Activated CD8-positive, alpha-beta memory T cell treated with anti-CD3 and anti-CD28 coated beads for 36 hours (primary cell): ENCODE data around the gene ARNT2. TPM values are rescaled to one million over a fixed set of nuclear protein-coding genes. Genes with fewer than 3 reads are reported as not detected.

Experiments used
- CTCF ChIA-PET: fragments of 350-600 bp; sonication (Branson Sonifier 250); formaldehyde crosslinking; loops from one replicate; lab custom pipeline; 2021; ENCODE audit warnings: antibody characterized with exemption; lab: Charles Lee
- POLR2A ChIA-PET: fragments of 350-600 bp; sonication (Branson Sonifier 250); formaldehyde crosslinking; loops from one replicate; lab custom pipeline; 2021; ENCODE audit warnings: antibody characterized with exemption; lab: Charles Lee
- total RNA-seq, 2 experiments: library from RNA; stranded (reverse); gene quantifications; one replicate each; pipeline ENCODE4 v1.2.3, GENCODE V29; 2021

The ARNT2 gene
- total RNA-seq, 2 experiments from 2014 or later = not detected

DNA sequence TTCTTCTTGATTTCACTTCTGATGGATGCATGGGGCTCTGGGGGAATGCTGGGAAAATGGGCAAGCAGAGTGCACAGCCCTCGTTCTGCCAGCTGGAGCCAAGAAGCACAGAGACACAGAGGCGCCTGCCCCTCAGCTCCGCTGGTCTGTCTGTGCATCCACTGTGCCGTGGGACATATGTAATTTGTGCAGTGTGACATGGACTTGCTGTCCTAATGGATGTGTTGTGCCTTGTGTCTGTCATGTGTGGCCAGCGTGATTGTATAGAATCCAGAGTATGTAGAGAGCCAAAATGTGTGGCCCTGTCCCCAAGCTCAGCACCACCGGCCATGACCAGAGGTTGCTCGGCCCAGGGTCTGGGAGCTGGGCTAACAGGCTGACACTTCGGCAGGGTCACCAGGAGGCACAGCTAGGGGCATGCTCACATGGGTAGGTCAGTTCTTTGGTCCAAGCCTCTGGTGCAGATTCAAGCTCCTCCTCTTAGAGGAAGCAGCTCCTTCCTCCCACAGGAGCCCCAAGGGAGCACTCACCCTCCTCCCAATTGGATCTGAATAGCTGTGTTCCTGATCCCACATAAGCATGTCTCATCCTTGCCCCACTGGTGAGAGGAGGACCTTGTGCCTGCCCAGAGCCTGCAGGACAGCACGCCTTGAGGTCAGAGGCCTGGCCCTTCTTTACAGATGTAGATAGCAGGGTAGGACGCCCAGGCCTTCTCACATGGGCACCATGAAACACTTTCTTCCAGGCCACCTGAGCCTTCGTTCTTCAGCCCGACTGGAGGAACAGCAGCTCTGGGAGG, 190.1 kb downstream of the ARNT2 start:
- CTCF ChIA-PET = no interaction called here
- POLR2A ChIA-PET = no interaction called here

DNA sequence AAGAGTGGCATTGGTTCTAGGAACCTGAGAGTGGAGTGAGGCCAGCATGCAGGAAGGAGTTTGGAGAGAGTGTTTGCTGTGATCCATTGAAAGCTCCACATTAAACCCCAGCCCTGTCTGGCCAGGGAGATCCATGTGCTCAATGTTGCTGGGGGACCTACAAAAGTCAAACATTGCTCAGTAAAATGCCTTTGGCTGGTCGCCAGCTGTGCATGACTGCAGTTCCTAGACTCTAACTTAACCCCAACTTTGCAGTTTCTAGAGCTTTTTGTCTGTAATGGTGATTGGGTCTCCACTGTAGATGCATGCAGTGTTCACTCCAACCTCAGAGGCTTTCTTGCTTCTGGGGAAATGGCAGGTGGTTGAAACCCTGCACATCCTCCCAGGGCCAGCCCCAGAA, 191.2 kb downstream of the ARNT2 start:
- POLR2A ChIA-PET = no interaction called here
- CTCF ChIA-PET = no interaction called here

DNA sequence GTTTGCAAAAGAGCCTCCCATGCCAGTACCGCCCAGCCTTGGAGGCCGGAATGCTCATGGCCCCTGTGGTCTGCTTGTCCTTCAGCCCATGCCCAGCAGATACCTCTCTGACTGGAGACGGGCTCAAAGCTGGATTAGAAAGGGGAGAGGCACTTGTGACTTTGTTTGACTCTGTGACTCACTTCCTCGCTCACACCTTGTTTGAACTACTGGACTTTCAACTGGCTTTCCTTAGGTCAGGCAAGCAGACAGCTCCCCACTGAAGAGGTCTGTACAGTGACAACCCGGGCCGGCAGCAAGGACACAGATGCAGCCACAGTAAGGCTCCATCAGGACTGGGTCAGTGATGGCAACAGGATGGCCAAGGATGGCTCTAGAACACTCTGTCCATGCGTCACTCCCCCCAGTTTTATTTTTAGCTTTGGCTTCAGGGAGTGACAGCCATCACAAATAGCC, 192.4 kb downstream of the ARNT2 start:
- CTCF ChIA-PET = no interaction called here
- POLR2A ChIA-PET = no interaction called here

DNA sequence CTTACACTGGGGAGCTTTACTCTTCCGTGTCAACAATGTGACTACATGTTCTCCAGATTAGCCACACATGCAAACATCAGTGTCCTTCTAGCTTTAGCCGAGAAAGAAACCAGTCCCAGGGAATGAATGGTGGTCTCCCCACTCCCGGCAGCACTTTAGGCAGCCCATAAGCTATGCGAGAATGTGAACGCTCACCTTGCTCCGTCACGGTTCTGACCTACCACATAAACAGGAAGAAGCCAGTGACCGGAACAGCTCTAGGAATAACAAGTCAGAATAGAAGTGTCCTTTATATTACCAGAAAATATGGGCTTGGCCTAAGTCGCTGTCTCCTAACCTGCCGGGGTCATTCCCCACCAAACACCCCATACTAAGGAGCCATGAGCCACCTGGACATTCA, 192.9 kb downstream of the ARNT2 start:
- ChIA-PET CTCF (no interaction called here), POLR2A (no interaction called here)

DNA sequence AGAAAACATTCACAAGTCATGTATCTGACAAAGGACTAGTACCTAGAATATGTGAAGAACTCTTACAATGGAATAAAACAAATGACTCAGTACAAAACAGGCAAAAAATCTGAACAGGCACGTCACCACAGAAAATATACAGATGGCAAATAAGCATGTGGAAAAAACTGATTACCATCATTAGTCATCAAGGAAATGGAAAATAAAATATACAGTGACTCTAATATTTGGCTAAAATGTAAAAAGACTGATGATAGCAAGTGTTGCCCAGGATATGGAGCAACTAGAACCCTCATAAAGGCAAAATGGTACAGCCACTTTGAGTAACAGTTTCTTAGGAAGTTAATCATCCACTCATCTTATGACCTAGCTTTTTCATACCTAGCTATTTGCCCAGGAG, 195.2 kb downstream of the ARNT2 start:
- ChIA-PET POLR2A (no interaction called here), CTCF (no interaction called here)

DNA sequence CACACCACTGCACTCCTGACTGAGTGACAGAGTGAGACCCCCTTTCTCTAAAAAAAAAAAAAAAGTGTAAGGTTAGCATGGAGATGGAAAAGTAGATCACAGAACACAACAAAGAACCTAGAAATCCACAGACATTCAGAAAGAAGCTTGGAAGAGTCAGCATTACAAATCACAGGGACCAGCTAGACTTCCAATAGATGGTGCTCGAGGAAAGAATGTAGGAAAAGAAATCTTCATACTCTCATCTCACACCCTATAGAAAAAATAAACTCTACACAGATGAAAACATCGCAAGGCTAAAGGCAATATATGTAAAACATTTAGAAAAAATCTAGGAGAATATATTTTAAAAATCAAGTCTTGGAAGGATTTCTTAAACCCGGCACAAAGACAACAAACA, 196.4 kb downstream of the ARNT2 start:
- ChIA-PET POLR2A (no interaction called here), CTCF (no interaction called here)

DNA sequence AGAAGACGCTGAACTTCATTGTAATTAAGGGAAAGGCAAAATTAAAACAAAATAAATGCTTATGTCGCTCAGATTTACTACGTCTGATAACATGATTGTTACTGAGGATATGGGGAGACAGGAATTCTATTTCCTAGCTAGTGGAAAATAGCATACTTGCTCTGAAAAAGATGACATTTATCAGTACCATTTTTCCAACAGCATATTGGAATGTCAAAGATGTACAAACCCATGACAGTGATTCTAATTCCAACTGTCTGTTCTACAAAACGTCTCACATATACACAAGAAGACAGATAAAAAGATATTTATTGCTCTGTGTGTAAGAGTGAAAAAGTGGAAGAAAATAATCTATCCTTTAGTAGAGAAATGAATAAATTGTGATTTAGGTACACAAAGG, 197.1 kb downstream of the ARNT2 start:
- ChIA-PET POLR2A (no interaction called here), CTCF (no interaction called here)

DNA sequence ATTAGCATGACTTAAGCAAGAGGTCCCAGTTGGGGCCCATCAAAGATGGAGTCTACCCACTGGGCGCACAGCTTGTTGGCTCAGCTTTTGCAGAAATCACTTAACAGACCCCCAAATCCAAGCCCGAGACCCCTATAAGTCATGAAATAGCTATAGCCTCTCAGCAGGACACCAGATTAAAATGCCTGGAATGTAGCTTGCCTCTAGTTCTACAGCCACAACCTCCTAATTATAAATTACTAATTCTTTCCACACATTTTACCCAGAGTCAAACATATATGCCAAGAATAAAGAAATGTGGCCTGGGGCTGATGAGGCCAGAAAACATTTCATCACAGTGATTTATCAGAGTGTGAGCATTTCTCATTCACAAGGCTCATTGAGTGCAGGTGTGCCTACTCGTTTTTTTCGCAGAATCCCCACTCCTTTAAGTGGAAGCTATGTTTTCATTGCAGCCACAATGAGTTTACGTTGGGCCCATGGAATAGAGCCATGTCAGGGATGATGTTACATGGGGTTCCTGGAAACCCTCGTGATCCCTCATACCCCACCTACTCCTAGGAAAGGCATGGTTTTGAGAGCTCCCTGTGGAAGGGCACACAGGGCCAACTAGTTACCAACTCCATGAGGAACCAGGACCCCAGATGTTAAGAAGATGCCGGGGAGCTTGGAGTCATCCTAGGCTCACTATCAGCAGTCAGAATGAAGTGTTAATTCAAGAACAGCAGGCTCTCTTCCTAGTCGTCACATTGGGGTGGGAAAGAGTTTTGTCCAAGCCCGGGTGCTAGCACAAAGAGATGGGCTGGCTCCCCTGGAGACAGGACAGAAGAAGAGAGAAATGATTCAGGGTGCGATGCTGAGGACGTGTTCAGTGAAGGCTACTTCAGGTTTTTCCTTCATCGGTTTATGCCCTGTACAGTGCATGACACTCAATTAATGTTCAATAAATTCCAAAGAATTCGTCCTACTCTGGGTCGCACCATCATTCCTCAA, 200.7 kb downstream of the ARNT2 start:
- ChIA-PET POLR2A (no interaction called here), CTCF (no interaction called here)

DNA sequence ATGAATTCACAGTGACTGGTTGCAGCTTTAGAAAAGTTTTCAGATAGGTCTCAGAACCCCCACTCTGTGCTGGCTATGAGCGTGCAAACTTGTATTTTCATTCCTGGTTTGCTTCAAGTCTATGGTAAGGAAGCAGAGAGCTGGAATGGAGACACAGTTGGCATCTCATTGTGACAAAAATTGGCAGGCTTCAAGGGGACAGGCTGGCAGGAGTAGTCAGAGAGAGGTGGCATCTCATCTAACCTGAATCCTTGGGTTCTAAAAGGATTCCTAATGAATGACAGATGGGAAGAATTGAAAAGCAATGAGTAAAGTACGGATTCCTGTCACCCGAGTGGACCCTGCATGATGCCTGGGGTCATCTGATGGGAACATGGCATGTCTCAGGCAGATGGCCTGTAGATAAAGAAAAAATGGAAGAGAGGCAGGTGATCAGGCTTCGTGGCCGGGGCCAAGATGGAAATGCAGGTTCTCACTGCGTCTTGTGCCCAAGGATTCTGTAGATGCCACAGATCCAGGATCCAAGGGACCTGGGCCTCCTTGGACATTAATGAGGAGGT, 201.5 kb downstream of the ARNT2 start:
- ChIA-PET CTCF (no interaction called here), POLR2A (no interaction called here)

DNA sequence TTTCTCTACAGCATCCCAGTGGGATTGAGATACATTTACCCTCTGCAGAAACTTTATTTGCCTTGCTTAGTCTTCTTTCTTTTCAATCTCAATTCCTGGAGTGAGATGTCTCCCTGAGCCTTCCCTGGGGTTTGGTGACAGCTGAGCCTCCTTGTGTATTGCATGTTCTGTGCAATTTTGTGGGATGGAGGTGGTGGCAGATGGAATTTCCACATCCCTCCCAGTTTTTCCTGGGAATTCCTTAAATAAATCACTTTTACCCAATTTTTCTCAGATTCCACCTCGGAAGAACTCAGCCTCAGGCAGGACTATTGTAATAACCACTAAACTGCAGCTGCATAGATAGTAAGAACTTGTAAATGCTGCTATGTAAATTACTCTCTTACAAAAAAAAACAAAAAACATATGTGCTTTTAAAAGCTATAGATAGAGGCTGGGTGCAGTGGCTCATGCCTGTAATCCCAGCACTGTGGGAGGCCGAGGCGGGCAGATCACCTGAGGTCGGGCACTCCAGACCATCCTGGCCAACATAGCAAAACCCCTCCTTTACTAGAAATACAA, 202.4 kb downstream of the ARNT2 start:
- POLR2A ChIA-PET = no interaction called here
- CTCF ChIA-PET = no interaction called here

DNA sequence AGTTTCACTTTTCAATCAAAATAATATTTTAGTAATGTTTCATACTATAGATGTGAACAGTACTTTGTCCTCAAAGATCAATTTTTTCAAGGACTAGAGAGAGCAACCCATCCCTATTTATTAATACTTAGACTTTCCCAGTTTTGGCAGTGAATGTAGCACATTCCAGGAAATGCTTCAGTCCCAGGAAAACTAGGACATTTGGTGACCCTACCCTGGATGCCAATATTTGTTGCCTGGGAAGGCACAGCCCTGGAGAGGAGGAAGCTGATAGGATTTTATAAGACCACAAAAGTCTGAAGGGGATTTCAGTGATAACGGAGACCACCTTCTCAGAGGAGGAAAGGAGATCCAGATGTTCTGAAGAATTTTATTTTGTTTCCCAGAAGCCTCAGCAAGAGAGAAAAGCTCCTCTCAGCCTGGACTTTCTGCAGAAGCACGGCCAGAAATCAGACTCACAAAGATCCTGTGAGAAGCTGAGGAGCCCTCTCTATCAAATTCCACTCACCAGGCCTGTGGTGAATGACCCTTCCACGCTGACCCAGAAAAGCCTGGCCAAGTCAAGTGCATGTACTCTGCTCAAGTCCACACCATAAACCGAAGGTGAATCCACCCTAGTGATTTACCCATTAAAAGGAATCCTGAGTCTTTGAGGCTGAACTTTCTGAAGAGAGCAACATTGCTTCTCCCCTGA, 203.3 kb downstream of the ARNT2 start:
- POLR2A ChIA-PET = no interaction called here
- CTCF ChIA-PET = no interaction called here

DNA sequence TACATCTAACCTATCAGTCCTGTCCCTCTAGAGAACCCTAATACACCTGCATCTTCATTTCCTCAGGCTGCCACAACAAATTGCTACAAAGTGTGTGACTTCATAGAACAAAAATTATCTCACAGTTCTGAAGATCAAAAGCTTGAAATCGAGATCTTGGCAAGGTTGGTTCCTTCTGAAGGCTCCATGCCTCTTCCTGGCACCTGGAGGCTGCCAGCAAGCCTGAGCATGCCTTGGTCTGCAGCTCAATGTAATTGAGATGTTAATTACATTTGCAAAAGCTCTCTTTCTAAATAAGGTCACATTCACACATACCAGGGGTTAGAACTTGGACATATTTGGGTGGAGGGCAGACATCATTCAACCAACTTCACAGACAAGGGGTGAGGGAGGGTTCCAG, 204.5 kb downstream of the ARNT2 start:
- ChIA-PET CTCF (no interaction called here), POLR2A (no interaction called here)

DNA sequence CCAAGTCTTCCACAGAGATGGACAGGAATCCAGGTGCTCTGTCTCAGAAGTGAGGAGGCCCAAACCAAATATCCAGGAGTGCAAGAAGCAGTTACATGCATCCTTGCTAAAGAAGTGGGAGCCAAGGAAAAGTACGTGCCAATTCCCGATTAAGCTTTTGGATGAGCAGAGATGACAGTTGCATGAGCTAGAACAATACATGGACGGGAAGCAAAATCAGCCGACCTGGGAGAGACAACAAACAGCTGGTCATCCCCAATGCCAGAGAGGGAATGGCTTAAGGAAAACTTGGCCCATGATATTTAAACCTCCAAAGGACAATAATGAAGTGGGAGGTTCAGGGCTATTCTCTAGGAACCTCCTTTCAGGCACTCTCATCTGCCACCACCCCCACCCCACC, 204.9 kb downstream of the ARNT2 start:
- ChIA-PET POLR2A (no interaction called here), CTCF (no interaction called here)

DNA sequence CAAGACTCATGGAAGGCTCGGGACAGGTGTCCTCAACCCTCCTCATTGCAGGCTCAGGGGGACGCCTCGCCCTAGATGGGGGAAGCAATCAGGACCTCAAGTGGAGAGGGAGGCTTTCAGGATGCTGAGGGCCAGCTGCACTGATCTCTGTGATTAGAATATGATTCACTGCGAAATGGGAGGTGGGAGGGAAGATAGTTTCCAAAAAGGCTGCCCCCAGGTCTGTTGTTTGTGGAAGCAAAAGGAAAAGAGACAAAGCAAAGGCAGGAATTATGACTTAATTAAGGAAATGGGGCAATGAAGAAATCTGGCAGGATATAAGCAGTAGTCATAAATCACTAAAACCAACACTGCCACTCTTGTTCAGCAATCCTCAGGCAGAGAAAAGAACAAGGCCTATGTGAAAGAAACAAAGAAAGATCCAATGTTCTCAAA, 205.3 kb downstream of the ARNT2 start:
- POLR2A ChIA-PET = no interaction called here
- CTCF ChIA-PET = no interaction called here

DNA sequence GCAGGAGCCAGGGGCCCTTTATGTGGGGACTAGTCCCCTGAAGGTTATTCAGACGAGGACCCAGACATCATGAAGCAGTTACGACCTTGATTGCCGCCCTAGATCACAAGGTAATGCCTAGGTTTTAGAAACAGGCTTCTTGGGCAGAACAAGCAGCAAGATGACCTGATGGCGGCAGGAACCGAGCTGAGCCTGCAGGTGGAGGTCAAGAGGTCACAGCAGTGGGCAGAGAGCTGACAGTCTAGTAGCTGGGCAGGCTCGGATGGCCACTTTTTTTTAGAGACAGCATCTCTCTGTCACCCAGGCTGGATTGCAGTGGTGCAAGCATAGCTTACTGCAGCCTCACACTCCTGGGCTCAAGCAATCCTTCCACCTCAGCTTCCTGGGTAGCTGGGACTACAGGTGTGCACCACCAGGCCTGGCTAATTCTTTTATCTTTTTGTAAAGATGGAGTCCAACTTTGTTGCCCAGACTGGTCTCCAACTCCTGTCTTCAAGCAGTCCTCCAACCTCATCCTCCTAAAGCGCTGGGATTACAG, 207.4 kb downstream of the ARNT2 start:
- POLR2A ChIA-PET = no interaction called here
- CTCF ChIA-PET = no interaction called here

DNA sequence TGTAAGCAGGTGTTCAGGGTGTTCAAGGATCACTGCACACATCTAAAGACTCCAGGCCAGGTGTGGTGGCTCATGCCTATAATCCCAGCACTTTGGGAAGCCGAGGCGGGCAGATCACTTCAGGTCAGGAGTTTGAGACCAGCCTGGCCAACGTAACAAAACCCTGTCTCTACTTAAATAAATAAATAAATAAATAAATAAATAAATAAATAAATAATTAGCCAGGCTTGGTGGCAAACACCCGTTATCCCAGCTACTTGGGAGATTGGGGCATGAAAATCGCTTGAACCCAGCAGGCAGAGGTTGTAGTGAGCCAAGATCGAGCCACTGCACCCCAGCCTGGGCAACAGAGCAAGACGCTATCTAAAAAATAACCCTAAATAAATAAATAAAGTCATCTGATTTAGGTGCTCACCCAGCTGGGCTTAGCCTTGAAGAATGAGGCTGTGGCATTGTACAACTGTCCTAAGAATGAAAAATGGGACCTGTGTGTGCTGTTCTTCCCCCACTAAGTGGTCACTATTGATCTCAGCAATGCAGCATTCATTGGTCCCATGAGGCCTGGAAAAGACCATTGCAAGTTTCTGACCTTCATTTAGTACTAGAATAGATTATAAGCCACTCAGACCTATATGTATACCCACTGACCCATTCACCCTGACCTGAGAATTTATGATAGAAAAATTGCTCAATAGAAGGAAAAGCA, 208.1 kb downstream of the ARNT2 start:
- ChIA-PET CTCF (interaction anchor here (1.8 kb wide), 1 partner anchor 13 kb away, joined by 3 read pairs; no protein-coding TSS in a partner anchor), POLR2A (no interaction called here)

DNA sequence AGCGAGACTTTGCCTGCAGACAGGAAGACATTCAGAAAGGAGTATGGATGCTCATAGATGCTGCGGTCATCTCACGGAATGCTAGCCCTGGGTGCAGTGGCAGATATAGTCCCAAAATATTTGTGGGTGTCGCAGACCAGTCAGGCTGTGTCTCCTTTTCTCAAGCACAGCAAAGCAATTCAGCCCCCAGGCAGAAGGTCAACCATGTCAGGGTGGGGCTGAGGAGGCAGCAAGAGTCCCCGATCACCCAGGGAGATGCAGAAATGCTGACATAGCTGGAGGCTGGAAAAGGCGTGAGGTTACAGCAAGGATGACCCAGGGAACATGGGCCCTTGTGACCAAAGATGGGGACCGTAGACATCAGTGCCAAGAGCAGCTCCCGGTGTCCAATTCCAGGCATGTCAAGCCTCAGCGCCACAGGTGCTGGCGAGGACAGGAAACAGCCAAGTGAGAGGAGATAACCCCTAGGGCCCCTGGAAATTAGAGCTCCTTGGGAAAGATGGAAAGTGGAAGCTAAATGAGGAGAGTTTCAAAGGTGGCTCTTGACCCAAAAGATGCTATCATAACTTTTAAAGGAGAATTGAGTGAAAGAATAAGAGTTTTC, 209.7 kb downstream of the ARNT2 start:
- ChIA-PET CTCF (interaction anchor here (1.8 kb wide), 1 partner anchor 12 kb away, joined by 3 read pairs; no protein-coding TSS in a partner anchor), POLR2A (no interaction called here)
